Measurements from ENCODE around the gene COL27A1.

Gene COL27A1

GRCh38 chr9:114229295-114229694, 74.0 kb downstream of the COL27A1 start:
- DNase-seq: no peak

GRCh38 chr9:114230068-114230467, 74.7 kb downstream of the COL27A1 start:
- no peak for DNase-seq

DNA sequence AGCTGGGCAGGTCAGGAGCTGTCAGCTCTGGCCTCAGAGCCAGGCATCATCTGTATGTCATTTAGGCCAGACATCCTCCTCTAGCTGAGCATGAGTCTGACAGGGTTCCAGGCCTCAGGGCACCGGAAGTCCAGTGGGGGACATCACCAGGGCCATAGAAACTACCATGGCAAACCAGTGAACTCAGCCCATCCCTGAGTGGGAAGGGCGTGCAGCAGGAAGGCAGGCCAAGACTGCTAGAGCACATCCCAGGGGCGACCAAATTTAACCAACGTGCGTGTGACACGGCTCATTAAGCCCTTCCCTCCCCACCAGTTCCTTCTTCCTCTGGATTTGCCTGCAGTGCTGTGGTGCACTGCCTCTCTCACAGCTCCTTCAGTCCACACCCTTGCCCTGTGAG, 75.9 kb downstream of the COL27A1 start:
- no peak for DNase-seq

DNA sequence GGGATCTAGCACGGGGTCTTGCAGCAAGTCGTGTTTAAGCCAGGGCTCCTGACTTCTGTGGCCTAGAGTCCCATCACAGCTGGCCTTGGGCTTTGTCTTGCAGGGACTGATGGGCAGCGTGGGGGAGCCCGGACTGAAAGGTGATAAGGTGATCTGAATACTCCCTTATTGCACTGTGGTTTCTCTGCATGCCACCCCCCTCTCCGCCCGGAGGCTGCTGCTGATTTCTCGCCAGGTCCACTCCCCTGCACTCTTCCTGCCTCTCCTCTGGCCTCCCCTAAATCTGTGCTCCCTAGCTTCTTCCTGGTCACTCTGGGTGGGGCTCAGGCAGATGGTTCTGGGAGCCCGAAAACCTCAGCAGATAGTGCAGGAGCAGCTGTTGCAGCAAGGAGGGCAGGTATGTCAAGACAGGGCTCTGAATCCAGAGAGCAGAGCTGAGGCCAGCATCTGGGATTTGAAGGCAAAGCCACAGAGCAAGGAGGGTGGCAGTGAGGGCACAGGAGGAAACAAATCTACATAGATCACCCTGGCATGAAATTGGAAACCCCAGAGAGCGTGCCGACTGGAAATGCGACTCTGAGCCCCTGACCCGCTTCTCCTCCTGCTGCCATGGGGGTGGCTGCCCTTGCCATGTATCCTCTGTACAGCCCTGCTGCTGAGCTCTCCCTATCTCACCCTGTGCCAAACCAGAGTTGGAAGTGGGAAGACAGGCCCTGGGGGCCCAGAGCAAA, 76.5 kb downstream of the COL27A1 start:
- no peak for DNase-seq

DNA sequence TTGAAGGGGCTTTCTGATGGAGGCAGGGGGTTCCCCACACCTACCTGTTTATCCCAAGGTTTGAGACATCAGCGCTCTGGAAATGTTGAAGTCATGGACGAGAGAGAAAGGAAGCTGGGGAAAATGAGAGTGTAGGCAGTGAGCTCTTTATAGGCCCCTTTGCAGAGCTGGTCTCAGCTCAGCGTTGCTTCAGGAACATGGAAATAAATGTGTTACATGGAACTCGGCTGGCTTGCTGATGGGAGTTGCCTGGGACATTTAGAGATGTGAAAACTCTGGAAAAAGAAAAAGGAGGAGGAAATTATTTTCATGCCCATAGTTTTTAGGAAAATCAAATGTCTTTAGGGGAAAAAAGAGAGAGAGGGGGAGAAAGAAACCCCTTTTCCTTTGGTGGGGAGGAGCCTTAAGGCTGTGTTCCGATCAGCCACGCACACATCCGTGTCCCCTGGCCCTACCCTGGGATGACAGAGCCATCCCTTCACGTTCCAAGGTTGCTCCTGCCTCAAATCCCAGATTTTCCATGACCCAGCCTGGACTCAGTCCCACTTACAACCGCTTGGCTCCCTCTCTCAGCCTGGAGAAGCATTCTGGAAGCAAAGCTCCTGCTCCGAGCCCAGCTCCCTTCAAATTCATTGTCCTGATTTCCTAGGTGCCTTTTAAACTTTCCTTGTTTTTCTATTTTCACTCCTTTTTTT, 78.3 kb downstream of the COL27A1 start:
- no peak for DNase-seq

DNA sequence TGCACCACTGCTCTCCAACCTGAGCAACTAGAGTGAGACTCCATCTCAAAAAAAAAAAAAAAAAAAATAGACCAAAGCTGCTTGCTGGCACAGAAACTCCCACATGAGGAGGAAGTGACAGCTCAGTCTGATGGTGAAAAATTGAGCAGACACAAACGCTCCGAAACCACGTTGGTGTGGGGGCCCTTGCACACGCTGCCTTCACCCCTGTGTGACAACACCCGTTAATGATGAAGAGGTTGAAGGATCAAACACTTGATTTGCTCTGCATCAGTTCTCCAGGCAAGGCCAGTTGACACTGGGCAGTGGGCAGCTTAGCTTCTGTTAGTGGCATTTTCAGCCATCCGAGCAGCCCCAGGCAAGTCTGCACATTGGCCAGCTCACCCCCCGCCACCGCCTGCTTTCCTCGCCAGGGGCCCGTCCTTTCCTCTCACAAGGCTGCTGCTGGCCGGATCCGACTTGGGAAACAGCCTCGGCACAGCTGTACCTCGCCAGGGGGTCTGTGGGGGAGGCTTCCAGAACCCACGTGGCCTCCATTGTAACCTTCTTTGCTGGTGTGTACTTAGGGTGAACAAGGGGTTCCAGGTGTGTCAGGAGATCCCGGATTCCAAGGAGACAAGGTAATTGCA, 79.8 kb downstream of the COL27A1 start:
- peak in 1 of 2 experiments; percentile 29 for DNase-seq

DNA sequence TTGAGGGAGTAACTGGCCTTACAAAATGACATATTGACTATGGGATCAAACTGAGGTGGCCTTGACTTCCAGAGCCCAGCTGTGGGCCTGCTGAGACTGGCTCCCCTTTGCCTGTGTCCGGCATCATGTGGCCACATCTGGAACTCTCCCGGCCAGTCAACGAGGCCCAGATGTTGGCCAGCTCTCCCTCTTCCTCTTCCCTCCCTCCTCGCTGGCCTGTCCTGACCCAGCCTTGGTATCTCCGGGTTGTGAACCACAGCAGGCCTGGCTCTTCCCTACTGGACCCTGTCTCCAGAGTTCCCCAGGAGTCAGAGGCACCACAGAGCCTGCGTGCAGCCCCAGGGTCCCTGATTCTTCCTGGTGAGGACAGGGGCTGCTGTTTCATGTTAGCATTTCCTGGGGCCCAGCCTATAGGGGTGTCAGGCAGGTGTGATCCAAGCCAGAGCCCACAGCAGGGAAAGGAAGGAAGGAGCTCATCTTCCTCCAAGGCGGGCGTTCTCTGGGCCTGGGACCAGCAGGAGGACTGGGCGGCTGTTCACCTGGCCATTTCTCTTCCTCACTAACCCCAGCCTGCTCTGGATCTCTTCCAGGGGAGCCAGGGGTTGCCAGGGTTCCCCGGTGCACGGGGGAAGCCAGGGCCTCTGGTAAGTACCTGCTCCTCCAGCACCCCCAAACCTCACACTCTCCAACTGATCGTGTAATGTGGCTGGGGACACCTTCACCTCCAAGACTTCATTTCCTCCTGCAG, 81.2 kb downstream of the COL27A1 start:
- DNase-seq: no peak

- DNase-seq: no peak
Observed at GRCh38 chr9:114237247-114237646, 81.9 kb downstream of the COL27A1 start.

DNA sequence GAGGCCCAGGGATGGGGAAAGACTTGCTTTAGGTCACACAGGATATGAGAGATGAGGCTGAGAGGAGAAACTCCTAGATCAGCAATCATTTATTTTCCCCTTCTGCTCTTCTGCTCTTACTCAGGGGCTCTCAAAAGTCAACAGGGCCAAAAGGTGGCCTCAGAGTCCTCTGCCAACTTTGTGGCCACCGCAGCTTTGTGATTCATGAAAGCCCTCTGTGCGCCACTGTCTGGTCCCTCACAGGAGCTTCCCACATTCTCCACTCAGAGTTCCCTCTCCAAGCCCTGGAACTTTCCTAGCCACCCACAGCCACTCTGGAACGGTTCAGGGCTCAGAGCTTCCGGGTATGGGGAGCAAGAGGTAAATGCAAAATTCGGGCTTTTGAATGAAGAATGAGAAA, 82.4 kb downstream of the COL27A1 start:
- no peak for DNase-seq

DNA sequence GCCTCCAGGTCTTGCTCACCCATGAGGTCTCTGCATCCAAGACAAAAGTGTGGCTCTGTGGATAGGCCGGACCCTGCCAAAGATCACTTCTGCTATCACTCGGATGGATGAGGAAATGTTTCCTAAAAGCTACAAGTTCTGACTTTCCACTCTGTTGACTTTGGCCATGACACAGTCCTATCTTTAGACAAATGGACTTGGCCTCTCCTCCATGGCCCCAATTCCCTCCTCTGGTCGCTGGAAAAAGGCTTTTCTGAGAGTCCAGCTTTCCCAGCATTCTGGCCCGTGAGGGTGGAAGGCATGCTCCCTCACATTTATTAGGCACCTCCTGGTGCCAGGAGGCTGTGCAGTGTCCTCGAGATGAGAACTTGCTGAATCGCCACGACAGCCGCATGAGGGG, 83.1 kb downstream of the COL27A1 start:
- no peak for DNase-seq

DNA sequence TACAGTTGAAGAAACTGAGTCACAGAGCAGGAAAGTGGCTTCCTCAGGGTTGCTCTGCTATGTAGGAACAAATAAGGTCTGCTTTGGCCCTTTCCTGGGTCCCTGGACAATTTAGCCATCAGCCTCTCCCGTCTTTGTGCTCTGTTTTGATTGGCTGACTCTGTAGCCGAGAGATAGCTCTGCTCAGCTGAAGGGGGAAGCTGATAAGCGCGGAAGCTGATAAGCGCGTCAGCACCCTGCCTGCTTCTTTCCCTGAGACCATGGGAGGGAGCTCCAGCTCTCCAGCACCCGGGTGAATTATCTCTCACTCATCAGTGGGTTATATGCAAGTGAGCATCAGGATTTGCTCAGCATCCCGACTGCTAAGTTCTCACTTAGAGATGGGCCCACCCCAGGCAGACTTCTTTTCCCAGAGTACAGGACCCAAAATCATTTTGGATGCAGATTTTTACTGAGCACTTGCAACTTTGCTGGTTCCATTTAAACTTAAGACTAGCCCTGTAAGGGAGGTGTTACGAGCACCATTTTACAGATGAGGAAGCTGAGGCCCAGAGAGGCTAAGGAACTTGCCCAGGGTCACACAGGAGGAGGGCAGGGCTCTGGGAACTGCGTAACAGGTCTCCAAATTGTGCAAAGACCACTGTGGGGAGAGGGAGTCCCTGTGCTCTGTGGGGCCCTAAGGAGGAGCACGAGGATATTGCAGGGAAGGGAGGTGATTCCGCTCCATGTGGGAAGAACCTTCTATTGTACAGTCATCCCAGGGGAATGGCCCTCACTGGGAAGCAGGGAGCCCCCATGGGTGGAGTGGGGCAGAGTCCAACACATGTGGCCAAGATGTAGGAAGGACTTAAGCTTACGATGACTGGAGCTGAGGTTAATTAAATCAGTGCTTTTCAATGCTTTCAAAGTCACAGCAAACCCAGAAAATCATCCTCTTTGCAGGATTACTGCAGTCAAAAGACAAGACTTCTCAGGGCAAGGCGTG, 83.8 kb downstream of the COL27A1 start:
- no peak for DNase-seq

DNA sequence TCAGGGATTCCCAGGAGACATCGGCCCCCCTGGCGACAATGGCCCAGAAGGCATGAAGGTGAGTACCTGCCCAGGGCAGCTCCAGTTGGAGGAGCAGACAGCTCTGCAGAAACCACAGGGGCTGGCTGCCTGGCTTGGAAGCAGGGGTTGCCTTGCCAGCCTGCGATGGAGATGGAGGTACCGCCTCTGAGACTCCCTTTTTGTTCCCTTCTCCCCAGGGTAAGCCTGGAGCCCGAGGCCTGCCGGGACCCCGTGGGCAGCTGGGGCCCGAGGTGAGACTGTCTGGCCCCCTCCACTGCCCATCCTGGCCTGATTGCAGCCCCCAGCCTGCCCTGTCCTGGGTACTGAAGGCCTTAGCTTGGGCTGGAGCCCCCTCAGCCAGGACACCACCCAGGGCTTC, 84.9 kb downstream of the COL27A1 start:
- DNase-seq: no peak

DNA sequence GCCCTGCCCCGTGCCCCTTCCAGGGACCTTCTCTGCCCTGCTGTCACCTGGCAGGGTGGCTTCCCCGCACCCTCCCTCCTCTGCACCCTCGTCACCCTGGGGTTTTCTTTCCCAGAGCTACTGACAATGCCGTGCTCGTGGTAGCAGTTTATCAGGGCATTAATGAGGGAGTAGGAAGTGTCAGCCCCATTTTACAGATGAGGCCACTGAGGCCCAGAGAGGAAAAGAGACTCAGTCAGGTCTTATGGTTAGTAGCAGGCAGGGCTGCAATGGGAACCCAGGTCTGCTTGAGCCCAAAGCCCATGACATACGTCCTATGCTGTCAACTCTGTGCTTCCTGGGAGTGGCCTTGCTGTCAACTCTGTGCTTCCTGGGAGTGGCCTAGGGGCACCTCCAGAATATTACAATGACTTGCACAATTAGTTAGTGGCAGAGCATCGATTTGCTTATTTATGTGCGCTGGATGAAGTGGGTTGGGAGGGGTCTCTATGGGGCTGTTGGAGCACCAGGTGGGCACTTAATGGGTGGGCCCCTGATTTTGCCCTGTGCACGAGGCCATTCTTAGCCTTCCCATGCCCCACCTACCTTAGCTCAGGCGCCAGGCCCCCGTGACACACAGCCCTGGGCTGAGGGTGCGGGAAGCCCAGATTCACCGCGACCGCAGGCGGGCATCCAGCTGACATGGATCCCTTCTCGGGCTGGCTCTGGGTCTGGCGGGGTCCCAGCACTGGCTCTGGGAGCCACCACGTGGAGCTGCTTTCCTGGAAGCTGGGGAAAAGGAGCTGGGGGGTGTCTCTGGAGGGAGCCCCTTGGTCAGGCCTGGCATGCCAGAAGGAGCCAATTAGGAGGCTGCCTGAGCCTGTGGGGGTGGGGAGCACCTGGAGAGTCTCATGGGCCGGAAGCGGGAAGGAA, 85.6 kb downstream of the COL27A1 start:
- no peak for DNase-seq

- DNase-seq: no peak
Observed at GRCh38 chr9:114242837-114243236, 87.5 kb downstream of the COL27A1 start.

GRCh38 chr9:114243240-114243639, 87.9 kb downstream of the COL27A1 start:
- no peak for DNase-seq

- no peak for DNase-seq
Observed at GRCh38 chr9:114244570-114244969, 89.2 kb downstream of the COL27A1 start.

DNA sequence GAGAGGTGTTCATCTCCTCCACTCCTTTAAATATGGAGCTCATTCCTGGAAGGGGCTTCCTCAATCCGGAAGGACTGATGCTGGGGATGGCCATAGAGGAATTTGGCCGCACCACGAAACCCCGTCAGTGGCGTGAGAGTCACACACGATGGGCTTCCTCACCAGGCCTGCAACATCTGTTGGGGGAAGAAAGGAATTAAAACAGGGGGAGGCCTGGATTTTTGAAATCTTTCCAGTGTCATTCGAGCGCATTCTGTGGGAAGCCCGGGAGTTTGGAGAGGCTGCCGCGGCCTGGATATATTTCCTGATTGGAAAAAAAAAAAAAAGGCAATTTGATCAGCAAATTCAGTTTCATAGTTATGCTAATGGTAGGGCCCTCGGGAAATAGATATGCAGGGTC, 91.2 kb downstream of the COL27A1 start:
- DNase-seq: no peak

GRCh38 chr9:114247077-114247476, 91.7 kb downstream of the COL27A1 start:
- no peak for DNase-seq

- DNase-seq: no peak
Observed at GRCh38 chr9:114247491-114247890, 92.2 kb downstream of the COL27A1 start.

DNA sequence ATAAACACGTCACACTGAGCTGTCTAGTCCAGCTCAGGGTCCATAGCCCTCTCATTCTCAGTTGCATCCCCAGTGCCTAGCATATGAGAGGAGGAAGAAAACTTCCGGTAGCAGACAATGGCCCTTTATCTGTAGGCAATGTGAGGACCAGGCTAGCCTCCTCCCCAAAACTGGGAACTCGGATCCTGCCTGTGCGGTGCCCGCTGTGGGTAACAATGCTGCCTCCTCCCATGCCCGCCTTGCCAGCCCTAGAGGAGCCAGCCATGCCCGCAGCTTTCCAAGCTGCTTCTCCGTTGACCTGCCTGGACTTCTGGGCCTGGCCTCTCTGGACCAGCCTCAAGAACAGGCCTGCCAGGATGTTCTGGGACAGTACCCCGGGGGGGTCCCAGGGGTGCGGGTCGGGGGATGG, 93.0 kb downstream of the COL27A1 start:
- no peak for DNase-seq
